AG04450 (cell line): ENCODE measurements around the gene HMGA1. TPM values are rescaled to one million over a fixed set of nuclear protein-coding genes. Genes with fewer than 3 reads are reported as not detected.

Experiments
- CTCF ChIA-PET: fragments of 300-600, 350-600 bp; formaldehyde crosslinking; extraction: SDS; loops from one replicate; lab custom pipeline; 2022; ENCODE audit warnings: antibody characterized with exemption, inconsistent platforms; lab: Charles Lee
- POLR2A ChIA-PET: fragments of 350-600 bp; formaldehyde crosslinking; extraction: SDS; loops from one replicate; lab custom pipeline; 2021; ENCODE audit warnings: antibody characterized with exemption, inconsistent platforms; lab: Yijun Ruan, JAX
- DNase-seq: peaks from one replicate; pipeline ENCODE4 v3.0.0-alpha.2; 2011; ENCODE audit warnings: low read depth, low spot score
- H3K27ac ChIP-seq: one replicate; pipeline ENCODE4 v1.5.1; 2012; ENCODE audit warnings: low read depth, low read length, control low read depth
- H3K27me3 ChIP-seq: one replicate; pipeline ENCODE4 v1.6.0; 2012; ENCODE audit warnings: low read length; ENCODE audit not compliant: control insufficient read depth, insufficient read depth
- H3K4me3 ChIP-seq: 2 replicates; pipeline ENCODE4 v1.5.1; 2011; ENCODE audit warnings: mild to moderate bottlenecking, low read depth, low read length, control low read depth
- H3K9me3 ChIP-seq: 2 replicates; pipeline ENCODE4 v1.5.1; 2012; ENCODE audit warnings: low read length; ENCODE audit not compliant: control insufficient read depth, insufficient read depth
- CTCF ChIP-seq: IDR thresholded peaks from 2 replicates; pipeline ENCODE4 v1.5.1; 2011; ENCODE audit warnings: low read depth, low read length, control low read depth, inconsistent platforms
- polyA plus RNA-seq: library from polyadenylated mRNA; depleted of rRNA; stranded (reverse); fragments of >200 nt; gene quantifications from 2 replicates; pipeline ENCODE4 v1.2.3, GENCODE V29; 2011

Gene HMGA1
- polyA plus RNA-seq, 1 experiment: 142 TPM

DNA sequence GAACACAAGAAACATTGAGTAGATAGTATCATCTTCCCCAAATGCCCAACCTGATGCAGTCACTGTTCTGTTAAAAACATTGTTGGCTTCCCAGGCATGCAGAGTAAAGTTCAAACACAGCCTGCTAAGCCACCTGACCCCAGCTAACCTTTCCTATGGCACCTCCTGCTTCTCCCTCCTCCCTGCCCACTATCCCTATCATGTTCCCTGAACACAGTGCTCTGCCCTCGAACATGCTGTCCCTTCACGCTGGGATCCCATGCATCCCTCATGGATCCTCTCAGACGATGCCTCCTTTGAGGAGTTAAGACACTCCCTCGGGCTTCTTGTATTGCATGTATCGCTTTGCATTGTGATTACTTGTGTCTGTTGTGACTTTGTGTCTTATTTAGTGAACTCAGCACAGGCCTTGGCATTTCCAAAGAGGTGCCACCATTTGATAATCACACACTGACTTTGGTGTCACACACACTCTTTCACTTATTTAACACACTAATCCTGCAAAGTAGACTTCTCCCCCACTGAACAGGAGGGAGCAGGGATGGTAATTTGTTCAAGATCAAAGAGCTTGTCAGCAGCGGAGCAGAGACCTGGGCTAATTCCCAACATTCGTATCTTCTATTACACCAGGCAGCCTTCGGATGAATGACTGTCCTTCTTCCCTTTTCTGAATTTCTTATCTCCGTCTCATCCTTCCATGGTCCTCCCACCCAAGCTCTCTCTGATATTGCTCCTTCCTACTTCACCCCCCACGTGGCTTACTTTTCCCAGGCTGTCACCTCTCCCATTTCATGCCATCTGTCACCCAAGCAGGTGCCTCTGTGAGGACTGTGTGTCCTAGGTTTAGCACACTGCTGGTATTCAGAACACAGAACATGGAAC, 40.4 kb downstream of the HMGA1 start:
- Histone ChIP-seq H3K27me3 (no peaks in the 10 kb centered on the region), H3K27ac (no peak overlapping the region), H3K9me3 (no peaks in the 10 kb centered on the region), H3K4me3 (no peak overlapping the region)
- POLR2A ChIA-PET: no interaction called here
- CTCF ChIA-PET: interaction anchor here (0.6 kb wide), 1 partner anchor 153 kb away, joined by 3 read pairs; no protein-coding TSS in a partner anchor
- TF ChIP-seq CTCF: no peak
- no peak for DNase-seq

DNA sequence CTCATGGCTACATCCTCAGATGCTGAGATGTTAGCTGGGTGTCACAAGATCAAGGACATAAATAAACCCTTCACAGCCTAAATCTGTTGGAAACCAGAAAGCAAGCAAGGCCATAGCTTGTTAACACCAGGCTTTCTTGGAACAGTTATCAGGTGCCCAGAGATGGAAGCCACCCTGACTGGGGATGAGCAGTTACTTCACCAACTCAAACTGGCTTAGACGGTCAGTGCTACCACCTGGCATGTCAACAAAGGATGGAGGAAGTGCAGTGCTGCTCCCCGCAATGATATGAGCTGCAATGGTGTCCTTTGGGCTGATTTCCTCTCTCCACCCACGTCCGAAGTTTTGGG, 41.1 kb downstream of the HMGA1 start:
- H3K27me3 ChIP-seq: no peaks in the 10 kb centered on the region
- POLR2A ChIA-PET: no interaction called here
- CTCF ChIA-PET: interaction anchor here (0.6 kb wide), 1 partner anchor 153 kb away, joined by 3 read pairs; no protein-coding TSS in a partner anchor
- no peak for TF ChIP-seq CTCF
- H3K4me3 ChIP-seq: no peak overlapping the region
- H3K9me3 ChIP-seq: no peaks in the 10 kb centered on the region
- DNase-seq: no peak
- H3K27ac ChIP-seq: no peak overlapping the region

DNA sequence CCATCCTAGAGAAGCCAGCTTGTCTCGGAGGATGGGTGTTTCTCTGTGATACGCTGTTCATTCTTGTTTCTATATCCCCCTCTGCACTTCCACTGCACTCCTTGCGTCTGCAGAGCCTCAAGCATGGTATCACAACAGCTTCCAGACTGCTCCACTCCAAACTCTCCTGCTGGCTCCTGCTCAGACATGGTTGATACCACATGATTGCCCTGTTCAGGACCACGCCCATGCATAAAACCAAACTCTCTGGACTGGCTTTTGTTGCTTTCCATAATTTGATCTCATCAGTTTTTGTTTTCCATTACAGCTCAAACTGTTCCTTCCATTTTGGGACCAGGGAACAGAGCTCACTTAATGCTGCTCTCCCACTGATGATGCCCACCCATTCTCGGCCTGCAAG, 42.2 kb downstream of the HMGA1 start:
- TF ChIP-seq CTCF: no peak
- ChIA-PET CTCF (no interaction called here), POLR2A (no interaction called here)
- H3K4me3 ChIP-seq: no peak overlapping the region
- no peak for DNase-seq
- H3K27me3 ChIP-seq: no peaks in the 10 kb centered on the region
- H3K27ac ChIP-seq: no peak overlapping the region
- H3K9me3 ChIP-seq: no peaks in the 10 kb centered on the region

DNA sequence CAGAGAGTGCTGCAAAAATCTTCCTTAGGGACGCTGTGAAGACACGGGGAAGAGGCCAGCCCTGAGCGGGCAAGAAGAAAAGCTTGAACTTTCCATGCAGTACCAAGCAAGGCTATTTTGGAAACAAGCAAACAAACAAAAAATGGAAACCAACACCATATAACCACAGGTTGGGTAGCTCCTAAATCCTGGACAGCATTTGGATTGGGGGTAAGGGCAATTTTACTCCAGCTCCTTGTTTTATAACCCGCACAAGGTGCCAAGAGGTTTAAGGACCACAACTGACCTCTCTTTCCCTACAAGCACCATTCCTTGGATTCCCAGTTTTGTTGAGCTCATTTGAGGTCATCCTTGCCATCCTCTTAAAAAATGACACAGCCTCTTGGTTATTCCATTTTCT, 43.5 kb downstream of the HMGA1 start:
- no peaks in the 10 kb centered on the region; the same call in 1 of the 2 replicates for H3K9me3 ChIP-seq
- ChIA-PET CTCF (interaction anchor here (0.8 kb wide), 1 partner anchor 31 kb away, joined by 4 read pairs; no protein-coding TSS in a partner anchor), POLR2A (no interaction called here)
- H3K27ac ChIP-seq: no peak overlapping the region
- no peak for TF ChIP-seq CTCF
- no peak overlapping the region for H3K4me3 ChIP-seq
- no peaks in the 10 kb centered on the region for H3K27me3 ChIP-seq
- no peak for DNase-seq

GRCh38 chr6:34281702-34282334, 45.1 kb downstream of the HMGA1 start:
- no peaks in the 10 kb centered on the region; the same call in 1 of the 2 replicates for H3K9me3 ChIP-seq
- POLR2A ChIA-PET: no interaction called here
- CTCF ChIA-PET: interaction anchor here (3.4 kb wide), 1 partner anchor 32 kb away, joined by 8 read pairs; no protein-coding TSS in a partner anchor

More at GRCh38 chr6:34281702-34282334, 45.1 kb downstream of the HMGA1 start:
- H3K4me3 ChIP-seq: no peak overlapping the region
- H3K27me3 ChIP-seq: no peaks in the 10 kb centered on the region
- H3K27ac ChIP-seq: no peak overlapping the region
- no peak for DNase-seq
- no peak for TF ChIP-seq CTCF
